ENCODE measurements around the gene SULT6B1.
A peak's percentile ranks its signal among the peaks of the same experiment; 100 is the strongest.
"Not testable (repeated sequence)": the region's sequence is repeated elsewhere in the genome, so short reads cannot be mapped to it uniquely, and the experiment has no call there.

The SULT6B1 gene

GRCh38 chr2:37215250-37215649 is 26.8 kb upstream of the SULT6B1 start:
- H3K9me3 ChIP-seq (ENCODE audit: control insufficient read depth, insufficient read depth, low read length), result peaks cover 8% of the 10 kb centered on the region; the same call in 1 of the 2 replicates
- no peak overlapping the region for H3K9ac ChIP-seq (ENCODE audit: low read depth, low read length)
- H3K27me3 ChIP-seq (ENCODE audit: control insufficient read depth, insufficient read depth, low read length), result no peaks in the 10 kb centered on the region
- no peak overlapping the region for H3K4me3 ChIP-seq (ENCODE audit: low read depth, low read length)
- peaks cover 96% of the 10 kb centered on the region for H3K36me3 ChIP-seq (ENCODE audit: control insufficient read depth, insufficient read depth, low read length)
- peak overlapping the region; percentile 60 for H3K27ac ChIP-seq (ENCODE audit: low read depth, low read length)
- H3K4me1 ChIP-seq (ENCODE audit: control insufficient read depth, insufficient read depth, low read length), result no peaks in the 10 kb centered on the region

- Histone ChIP-seq H3K4me3 (ENCODE audit: low read depth, low read length) (no peak overlapping the region), H3K4me1 (ENCODE audit: control insufficient read depth, insufficient read depth, low read length) (peaks cover 1% of the 10 kb centered on the region), H3K9me3 (ENCODE audit: control insufficient read depth, insufficient read depth, low read length) (peaks cover 39% of the 10 kb centered on the region), H3K27ac (ENCODE audit: low read depth, low read length) (no peak overlapping the region), H3K27me3 (ENCODE audit: control insufficient read depth, insufficient read depth, low read length) (no peaks in the 10 kb centered on the region), H3K9ac (ENCODE audit: low read depth, low read length) (no peak overlapping the region), H3K36me3 (ENCODE audit: control insufficient read depth, insufficient read depth, low read length) (peaks cover 100% of the 10 kb centered on the region)
These were observed 23.5 kb upstream of the SULT6B1 start for GRCh38 chr2:37211939-37212338.

GRCh38 chr2:37211212-37211611 is 22.7 kb upstream of the SULT6B1 start:
- no peak overlapping the region for H3K9ac ChIP-seq (ENCODE audit: low read depth, low read length)
- H3K27me3 ChIP-seq (ENCODE audit: control insufficient read depth, insufficient read depth, low read length), result no peaks in the 10 kb centered on the region
- no peak overlapping the region for H3K27ac ChIP-seq (ENCODE audit: low read depth, low read length)
- peaks cover 47% of the 10 kb centered on the region for H3K9me3 ChIP-seq (ENCODE audit: control insufficient read depth, insufficient read depth, low read length)
- H3K4me3 ChIP-seq (ENCODE audit: low read depth, low read length), result no peak overlapping the region
- peaks cover 8% of the 10 kb centered on the region for H3K4me1 ChIP-seq (ENCODE audit: control insufficient read depth, insufficient read depth, low read length)
- peaks cover 100% of the 10 kb centered on the region for H3K36me3 ChIP-seq (ENCODE audit: control insufficient read depth, insufficient read depth, low read length)

- H3K4me3 ChIP-seq (ENCODE audit: low read depth, low read length); H3K9ac ChIP-seq (ENCODE audit: low read depth, low read length); H3K27me3 ChIP-seq (ENCODE audit: control insufficient read depth, insufficient read depth, low read length): not testable (repeated sequence)
- Histone ChIP-seq H3K4me1 (ENCODE audit: control insufficient read depth, insufficient read depth, low read length) (peaks cover 27% of the 10 kb centered on the region), H3K27ac (ENCODE audit: low read depth, low read length) (peak overlapping the region; percentile 96), H3K36me3 (ENCODE audit: control insufficient read depth, insufficient read depth, low read length) (peaks cover 91% of the 10 kb centered on the region), H3K9me3 (ENCODE audit: control insufficient read depth, insufficient read depth, low read length) (peaks cover 59% of the 10 kb centered on the region)
These were observed 18.3 kb upstream of the SULT6B1 start for GRCh38 chr2:37206760-37207159.

- Histone ChIP-seq H3K9me3 (ENCODE audit: control insufficient read depth, insufficient read depth, low read length) (peaks cover 54% of the 10 kb centered on the region), H3K27ac (ENCODE audit: low read depth, low read length) (peak overlapping the region; percentile 96), H3K36me3 (ENCODE audit: control insufficient read depth, insufficient read depth, low read length) (peaks cover 91% of the 10 kb centered on the region), H3K4me1 (ENCODE audit: control insufficient read depth, insufficient read depth, low read length) (peaks cover 35% of the 10 kb centered on the region), H3K9ac (ENCODE audit: low read depth, low read length) (peak overlapping the region; percentile 49), H3K4me3 (ENCODE audit: low read depth, low read length) (peak overlapping the region; percentile 25; the same call in 1 of the 2 replicates), H3K27me3 (ENCODE audit: control insufficient read depth, insufficient read depth, low read length) (no peaks in the 10 kb centered on the region)
These were observed 17.3 kb upstream of the SULT6B1 start for GRCh38 chr2:37205689-37206341.

- Histone ChIP-seq H3K9me3 (ENCODE audit: control insufficient read depth, insufficient read depth, low read length) (peaks cover 51% of the 10 kb centered on the region), H3K4me3 (ENCODE audit: low read depth, low read length) (peak overlapping the region; percentile 25; the same call in 1 of the 2 replicates), H3K4me1 (ENCODE audit: control insufficient read depth, insufficient read depth, low read length) (peaks cover 41% of the 10 kb centered on the region), H3K27ac (ENCODE audit: low read depth, low read length) (peak overlapping the region; percentile 96), H3K36me3 (ENCODE audit: control insufficient read depth, insufficient read depth, low read length) (peaks cover 91% of the 10 kb centered on the region), H3K9ac (ENCODE audit: low read depth, low read length) (peak overlapping the region; percentile 57)
- not testable (repeated sequence) for H3K27me3 ChIP-seq (ENCODE audit: control insufficient read depth, insufficient read depth, low read length)
These were observed 16.7 kb upstream of the SULT6B1 start for GRCh38 chr2:37205071-37205661.

GRCh38 chr2:37203708-37204107 is 15.2 kb upstream of the SULT6B1 start:
- peaks cover 88% of the 10 kb centered on the region for H3K36me3 ChIP-seq (ENCODE audit: control insufficient read depth, insufficient read depth, low read length)
- peaks cover 36% of the 10 kb centered on the region for H3K9me3 ChIP-seq (ENCODE audit: control insufficient read depth, insufficient read depth, low read length)
- peaks cover 56% of the 10 kb centered on the region for H3K4me1 ChIP-seq (ENCODE audit: control insufficient read depth, insufficient read depth, low read length)
- no peak overlapping the region for H3K27ac ChIP-seq (ENCODE audit: low read depth, low read length)
- H3K27me3 ChIP-seq (ENCODE audit: control insufficient read depth, insufficient read depth, low read length), result no peaks in the 10 kb centered on the region
- no peak overlapping the region for H3K4me3 ChIP-seq (ENCODE audit: low read depth, low read length)
- no peak overlapping the region for H3K9ac ChIP-seq (ENCODE audit: low read depth, low read length)

- peak overlapping the region; percentile 25 for H3K27ac ChIP-seq (ENCODE audit: low read depth, low read length)
- peaks cover 69% of the 10 kb centered on the region for H3K36me3 ChIP-seq (ENCODE audit: control insufficient read depth, insufficient read depth, low read length)
- H3K4me3 ChIP-seq (ENCODE audit: low read depth, low read length), result no peak overlapping the region
- no peaks in the 10 kb centered on the region for H3K27me3 ChIP-seq (ENCODE audit: control insufficient read depth, insufficient read depth, low read length)
- H3K9ac ChIP-seq (ENCODE audit: low read depth, low read length), result no peak overlapping the region
- H3K4me1 ChIP-seq (ENCODE audit: control insufficient read depth, insufficient read depth, low read length), result peaks cover 60% of the 10 kb centered on the region
- peaks cover 18% of the 10 kb centered on the region for H3K9me3 ChIP-seq (ENCODE audit: control insufficient read depth, insufficient read depth, low read length)
These were observed 13.3 kb upstream of the SULT6B1 start for GRCh38 chr2:37201766-37202165.

GRCh38 chr2:37201208-37201607 is 12.7 kb upstream of the SULT6B1 start:
- Histone ChIP-seq H3K4me1 (ENCODE audit: control insufficient read depth, insufficient read depth, low read length) (peaks cover 55% of the 10 kb centered on the region), H3K4me3 (ENCODE audit: low read depth, low read length) (no peak overlapping the region), H3K27me3 (ENCODE audit: control insufficient read depth, insufficient read depth, low read length) (no peaks in the 10 kb centered on the region), H3K36me3 (ENCODE audit: control insufficient read depth, insufficient read depth, low read length) (peaks cover 63% of the 10 kb centered on the region), H3K27ac (ENCODE audit: low read depth, low read length) (peak overlapping the region; percentile 31), H3K9me3 (ENCODE audit: control insufficient read depth, insufficient read depth, low read length) (peaks cover 13% of the 10 kb centered on the region), H3K9ac (ENCODE audit: low read depth, low read length) (no peak overlapping the region)

- Histone ChIP-seq H3K27me3 (ENCODE audit: control insufficient read depth, insufficient read depth, low read length) (no peaks in the 10 kb centered on the region), H3K4me1 (ENCODE audit: control insufficient read depth, insufficient read depth, low read length) (peaks cover 39% of the 10 kb centered on the region), H3K27ac (ENCODE audit: low read depth, low read length) (peak overlapping the region; percentile 89), H3K4me3 (ENCODE audit: low read depth, low read length) (peak overlapping the region; percentile 87), H3K9ac (ENCODE audit: low read depth, low read length) (peak overlapping the region; percentile 42; the same call in 1 of the 2 replicates), H3K9me3 (ENCODE audit: control insufficient read depth, insufficient read depth, low read length) (peaks cover 8% of the 10 kb centered on the region), H3K36me3 (ENCODE audit: control insufficient read depth, insufficient read depth, low read length) (peaks cover 47% of the 10 kb centered on the region)
These were observed 10.2 kb upstream of the SULT6B1 start for GRCh38 chr2:37198681-37199065.

All from HUES48 (cell line).